Measurements from ENCODE around the gene PTPRM.

- TF ChIP-seq EZH2 (IDR thresholded peaks at IDR 0.05; ENCODE audit: low read depth, unreplicated experiment) (no peak), CTCF (conservative IDR thresholded peaks at IDR 0.05; ENCODE audit: low read depth in 2 of 2) (peak in 1 of 2 experiments; percentile 58; a peak in 2 of 4 replicates), ZNF114 (CRISPR knock-in tag; IDR thresholded peaks at IDR 0.05) (no peak), EZH2phosphoT487 (IDR thresholded peaks at IDR 0.05; ENCODE audit: unreplicated experiment) (no peak), POLR2AphosphoS5 (IDR thresholded peaks at IDR 0.05; ENCODE audit: low read depth) (no peak), CREB1 (CRISPR knock-in tag; IDR thresholded peaks at IDR 0.05; ENCODE audit: low read depth) (no peak), REST (IDR thresholded peaks at IDR 0.05; ENCODE audit: unreplicated experiment) (no peak)
These were observed 59.9 kb downstream of the PTPRM start for GRCh38 chr18:7626922-7627440.
